Hepatocyte (in vitro differentiated cells): ENCODE results near the gene UBE2N. TPM values are rescaled to one million over a fixed set of nuclear protein-coding genes. Genes with fewer than 3 reads are reported as not detected.

Experiments
- DNase-seq: peaks from one replicate; pipeline ENCODE4 v3.0.0-alpha.2; 2016; ENCODE audit warnings: low spot score
- H2AFZ ChIP-seq: fragments of 200-600 bp; sonication (generic); 2 replicates; pipeline ENCODE4 v1.6.0; 2016; ENCODE audit warnings: antibody characterized with exemption, mild to moderate bottlenecking
- H3K27ac ChIP-seq: fragments of 200-600 bp; sonication (generic); 2 replicates; pipeline ENCODE4 v1.5.1; 2016; ENCODE audit warnings: mild to moderate bottlenecking
- H3K27me3 ChIP-seq: fragments of 200-600 bp; sonication (generic); 2 replicates; pipeline ENCODE4 v1.6.1; 2016
- H3K36me3 ChIP-seq: fragments of 200-600 bp; sonication (generic); replicated peaks from 2 replicates; pipeline ENCODE4 v1.5.1; 2016; ENCODE audit warnings: low read depth; ENCODE audit not compliant: insufficient read depth
- H3K4me1 ChIP-seq: fragments of 200-600 bp; sonication (generic); 2 replicates; pipeline ENCODE4 v1.5.1; 2016; ENCODE audit warnings: mild to moderate bottlenecking, moderate library complexity; ENCODE audit not compliant: insufficient read depth
- H3K4me2 ChIP-seq: fragments of 200-600 bp; sonication (generic); 2 replicates; pipeline ENCODE4 v1.6.0; 2016
- H3K4me3 ChIP-seq: fragments of 200-600 bp; sonication (generic); 2 replicates; pipeline ENCODE4 v1.5.1; 2016; ENCODE audit warnings: mild to moderate bottlenecking
- H3K79me2 ChIP-seq: fragments of 200-600 bp; sonication (generic); 2 replicates; pipeline ENCODE4 v1.6.0; 2017; ENCODE audit warnings: mild to moderate bottlenecking
- H3K9me2 ChIP-seq: fragments of 200-600 bp; sonication (generic); replicated peaks from 2 replicates; pipeline ENCODE4 v1.6.0; 2017; ENCODE audit warnings: mild to moderate bottlenecking; ENCODE audit not compliant: insufficient read depth
- H3K9me3 ChIP-seq: fragments of 200-600 bp; sonication (generic); 2 replicates; pipeline ENCODE4 v1.5.1; 2016; ENCODE audit warnings: low read depth, mild to moderate bottlenecking
- H4K20me1 ChIP-seq: fragments of 200-600 bp; sonication (generic); 2 replicates; pipeline ENCODE4 v1.6.0; 2016; ENCODE audit warnings: mild to moderate bottlenecking; ENCODE audit not compliant: insufficient read depth, poor library complexity, severe bottlenecking
- EZH2 ChIP-seq: fragments of 200-600 bp; sonication (generic); IDR thresholded peaks from 2 replicates; pipeline ENCODE4 v1.6.1; 2016; ENCODE audit warnings: antibody characterized with exemption, mild to moderate bottlenecking, borderline replicate concordance
- EZH2phosphoT487 ChIP-seq: fragments of 200-600 bp; sonication (generic); IDR thresholded peaks from one replicate; pipeline ENCODE4 v1.6.1; 2018; ENCODE audit warnings: antibody characterized with exemption, mild to moderate bottlenecking, low read depth, moderate library complexity; ENCODE audit not compliant: unreplicated experiment, severe bottlenecking
- WGBS: methylation state at CpG from one replicate; pipeline ENCODE4 v1.1.6; 2016; ENCODE audit warnings: low lambda C conversion rate; ENCODE audit errors: missing lambda C conversion rate; 5-methylcytosine and 5-hydroxymethylcytosine counted together
- polyA plus RNA-seq: library from polyadenylated mRNA; unstranded; fragments of >200 nt; fragmentation: Nextera tagmentation; extraction: Ambion mirVana; gene quantifications from 2 replicates; pipeline ENCODE4 v1.2.1, GENCODE V29; 2016
- total RNA-seq: library from RNA; depleted of rRNA; stranded (reverse); fragments of >200 nt; gene quantifications from 2 replicates; pipeline ENCODE4 v1.2.3, GENCODE V29; 2014
- TF ChIP-seq, protein P1 (sequence below): fragments of 200-600 bp; sonication (generic); IDR thresholded peaks from 2 replicates; pipeline ENCODE4 v1.5.1; 2016; ENCODE audit warnings: antibody characterized with exemption, mild to moderate bottlenecking; ENCODE audit not compliant: poor library complexity

The UBE2N gene
- total and polyA plus RNA-seq, 2 experiments from 2014 or later, result 59.1 to 121 TPM

DNA sequence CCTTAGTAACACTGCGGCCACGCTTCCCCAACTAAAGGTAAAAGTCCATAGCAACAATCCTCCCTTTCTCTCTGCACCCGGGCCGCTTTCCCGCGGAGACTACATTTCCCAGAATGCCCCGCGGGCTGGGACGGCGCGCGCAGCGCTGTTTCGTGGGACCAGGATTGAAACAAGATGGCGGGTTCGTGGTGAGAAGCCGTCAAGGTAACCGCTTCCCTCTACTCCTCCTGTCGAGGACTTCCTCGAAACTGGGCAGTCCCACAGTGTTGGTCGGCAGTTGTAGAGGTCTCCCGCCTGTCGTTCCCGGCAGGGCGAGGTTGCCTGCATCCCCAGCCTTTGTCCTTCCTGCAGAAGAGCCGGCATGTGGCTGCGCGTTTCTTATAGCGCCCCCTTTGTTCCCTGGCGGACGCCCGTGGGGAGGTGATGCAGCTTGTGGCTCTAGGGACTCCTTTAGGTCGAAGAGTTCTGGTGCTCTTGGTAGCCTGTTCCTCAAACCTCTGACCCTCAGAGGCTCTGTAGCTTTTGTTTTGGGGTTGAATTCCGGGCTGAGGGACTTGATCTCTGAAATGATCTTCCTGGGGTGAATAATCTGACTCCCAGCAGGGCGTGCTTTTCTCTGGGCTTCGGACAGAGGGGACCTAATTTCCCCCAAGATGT, 25.7 kb upstream of the UBE2N start, which contains the start of gene MRPL42:
MRPL42 (plus strand) TSS at position 164 of the 657 bp plus-strand sequence. CDS start 1,772 bp downstream, outside the sequence.
- DNase-seq, result peak; percentile 93
- Histone ChIP-seq H2AFZ (peak within 1 kb of the TSS; percentile 66), H3K27ac (peak within 1 kb of the TSS; percentile 89), H3K36me3 (no peaks in the 10 kb centered on the region), H3K9me2 (no peaks in the 10 kb centered on the region), H4K20me1 (peaks cover 3% of the 10 kb centered on the region), H3K4me1 (peaks cover 4% of the 10 kb centered on the region), H3K4me2 (peak within 1 kb of the TSS; percentile 86), H3K4me3 (peak within 1 kb of the TSS; percentile 71), H3K27me3 (no peaks in the 10 kb centered on the region), H3K79me2 (peaks cover 48% of the 10 kb centered on the region), H3K9me3 (no peaks in the 10 kb centered on the region)
- TF ChIP-seq, protein P1, sequence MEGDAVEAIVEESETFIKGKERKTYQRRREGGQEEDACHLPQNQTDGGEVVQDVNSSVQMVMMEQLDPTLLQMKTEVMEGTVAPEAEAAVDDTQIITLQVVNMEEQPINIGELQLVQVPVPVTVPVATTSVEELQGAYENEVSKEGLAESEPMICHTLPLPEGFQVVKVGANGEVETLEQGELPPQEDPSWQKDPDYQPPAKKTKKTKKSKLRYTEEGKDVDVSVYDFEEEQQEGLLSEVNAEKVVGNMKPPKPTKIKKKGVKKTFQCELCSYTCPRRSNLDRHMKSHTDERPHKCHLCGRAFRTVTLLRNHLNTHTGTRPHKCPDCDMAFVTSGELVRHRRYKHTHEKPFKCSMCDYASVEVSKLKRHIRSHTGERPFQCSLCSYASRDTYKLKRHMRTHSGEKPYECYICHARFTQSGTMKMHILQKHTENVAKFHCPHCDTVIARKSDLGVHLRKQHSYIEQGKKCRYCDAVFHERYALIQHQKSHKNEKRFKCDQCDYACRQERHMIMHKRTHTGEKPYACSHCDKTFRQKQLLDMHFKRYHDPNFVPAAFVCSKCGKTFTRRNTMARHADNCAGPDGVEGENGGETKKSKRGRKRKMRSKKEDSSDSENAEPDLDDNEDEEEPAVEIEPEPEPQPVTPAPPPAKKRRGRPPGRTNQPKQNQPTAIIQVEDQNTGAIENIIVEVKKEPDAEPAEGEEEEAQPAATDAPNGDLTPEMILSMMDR, result peak; percentile 93
- TF ChIP-seq EZH2 (no peak), EZH2phosphoT487 (no peak)
- under 1% methylated on average over 32 of the region's 36 CpGs for WGBS

DNA sequence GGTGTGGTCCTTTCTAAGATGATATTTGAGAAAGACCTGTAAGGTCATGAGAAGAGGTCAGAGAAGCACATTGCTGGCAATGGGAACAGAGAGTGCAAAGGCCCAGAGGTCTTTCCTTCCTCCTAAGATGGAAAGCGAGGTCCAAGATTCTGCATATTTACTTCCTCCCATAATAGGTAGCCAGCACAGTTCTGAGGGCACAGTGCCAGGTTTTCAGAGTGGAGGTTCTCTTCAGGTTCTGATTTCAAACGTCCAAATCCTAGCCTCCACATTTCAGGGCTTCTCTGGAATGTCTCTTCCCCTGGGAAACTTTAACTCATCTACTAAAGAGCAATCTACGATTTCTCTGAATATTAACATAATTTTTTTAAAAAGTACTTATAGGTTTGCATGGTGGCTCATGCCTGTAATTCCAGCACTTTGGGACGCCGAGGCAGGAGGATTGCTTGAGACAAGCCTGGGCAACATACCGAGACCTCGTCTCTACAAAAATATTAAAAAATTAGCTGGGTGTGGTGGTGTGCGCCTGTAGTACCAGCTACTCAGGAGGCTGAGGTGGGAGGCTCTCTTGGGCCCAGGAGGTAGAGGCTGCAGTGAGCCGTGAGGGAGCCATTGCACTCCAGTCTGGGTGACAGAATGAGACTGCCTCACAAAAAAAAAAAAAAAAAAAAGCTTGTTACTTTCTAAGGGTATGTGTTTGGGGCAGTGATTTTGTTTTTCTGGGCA, 25.0 kb upstream of the UBE2N start:
- 97% methylated on average over 9 of the region's 9 CpGs for WGBS
- H3K9me3 ChIP-seq, result no peaks in the 10 kb centered on the region
- peak overlapping the region; percentile 7 for H2AFZ ChIP-seq
- H3K4me3 ChIP-seq, result no peak overlapping the region
- TF ChIP-seq, protein P1, result no peak
- TF ChIP-seq EZH2 (no peak), EZH2phosphoT487 (no peak)
- no peaks in the 10 kb centered on the region for H3K36me3 ChIP-seq
- H3K4me1 ChIP-seq, result peaks cover 4% of the 10 kb centered on the region
- no peak overlapping the region for H3K27ac ChIP-seq
- no peaks in the 10 kb centered on the region for H4K20me1 ChIP-seq
- H3K79me2 ChIP-seq, result peaks cover 41% of the 10 kb centered on the region
- H3K27me3 ChIP-seq, result no peaks in the 10 kb centered on the region
- no peak for DNase-seq
- H3K9me2 ChIP-seq, result no peaks in the 10 kb centered on the region
- H3K4me2 ChIP-seq, result peak overlapping the region; percentile 86

DNA sequence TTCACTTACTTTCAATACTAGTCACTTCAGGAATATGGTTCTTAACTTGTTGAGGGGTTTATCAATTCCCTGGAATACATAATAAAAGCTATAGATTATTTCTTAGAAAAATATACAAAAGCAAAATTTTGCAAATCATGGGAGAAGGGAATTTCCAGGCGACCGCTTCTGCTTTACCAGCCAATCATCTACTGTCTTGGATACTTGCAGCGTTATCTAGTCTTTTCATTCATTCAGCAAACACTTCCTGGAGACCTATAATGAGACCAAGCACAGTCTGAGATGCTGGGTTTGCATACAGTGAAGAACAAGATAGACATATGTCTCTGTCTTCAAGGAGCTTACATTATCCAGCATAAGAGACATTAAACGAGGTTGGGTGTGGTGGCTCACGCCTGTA, 24.1 kb upstream of the UBE2N start:
- Histone ChIP-seq H3K4me1 (peaks cover 4% of the 10 kb centered on the region), H3K79me2 (peaks cover 32% of the 10 kb centered on the region), H3K4me2 (no peak overlapping the region), H3K36me3 (no peaks in the 10 kb centered on the region), H3K9me2 (no peaks in the 10 kb centered on the region), H4K20me1 (no peaks in the 10 kb centered on the region), H3K9me3 (no peaks in the 10 kb centered on the region), H2AFZ (no peak overlapping the region), H3K27me3 (no peaks in the 10 kb centered on the region), H3K27ac (no peak overlapping the region), H3K4me3 (no peak overlapping the region)
- 94% methylated on average over 5 of the region's 5 CpGs for WGBS
- no peak for DNase-seq
- TF ChIP-seq EZH2 (no peak), EZH2phosphoT487 (no peak)
- TF ChIP-seq, protein P1, result no peak
